Measurements from ENCODE around the gene AP3B2.
"Not testable (repeated sequence)": the region's sequence is repeated elsewhere in the genome, so short reads cannot be mapped to it uniquely, and the experiment has no call there.

The AP3B2 gene

DNA sequence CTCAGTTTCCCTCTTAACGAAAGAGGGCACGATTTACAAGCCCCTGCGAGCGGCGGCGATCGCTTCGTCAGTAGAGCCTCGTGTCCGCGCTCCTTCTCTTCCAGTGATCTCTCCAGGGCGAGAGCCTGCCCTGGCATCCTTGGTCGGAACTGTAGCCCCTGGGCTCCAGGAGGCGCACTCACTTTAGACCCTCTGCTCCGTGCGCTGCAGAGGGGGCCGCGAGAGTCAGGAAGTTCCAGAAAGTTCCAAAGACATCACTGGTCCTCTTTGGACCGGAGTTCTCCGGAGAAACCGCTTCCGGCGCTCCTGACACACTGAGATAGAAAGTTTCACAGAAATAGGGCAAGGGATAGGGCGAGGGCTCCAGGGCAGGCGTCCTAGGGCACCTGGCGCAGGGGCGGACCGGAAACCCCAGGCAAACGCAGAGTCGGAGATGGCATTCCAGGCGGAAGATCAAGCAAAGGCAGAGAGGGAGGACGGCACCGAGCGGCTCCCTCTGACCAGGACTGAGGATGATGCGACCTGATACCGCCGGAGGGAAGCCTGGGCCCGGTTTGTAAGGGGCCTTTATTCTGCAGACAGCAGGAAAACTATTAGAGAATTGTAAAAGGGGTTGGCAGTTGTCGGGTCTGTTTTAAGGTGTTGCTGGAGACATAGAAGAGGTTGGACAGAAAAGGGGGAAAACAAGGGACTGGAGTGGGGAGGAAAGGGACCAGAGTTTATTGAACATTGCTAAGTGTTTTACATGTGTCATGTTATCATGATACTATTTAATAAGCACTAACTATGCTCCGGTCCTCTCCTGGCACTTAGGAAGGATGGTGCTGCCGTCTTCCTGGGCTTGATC lies 61.2 kb downstream of the AP3B2 start:
- no peak for DNase-seq

- no peak for DNase-seq
Measured at GRCh38 chr15:82647835-82648256, 61.8 kb downstream of the AP3B2 start.

DNA sequence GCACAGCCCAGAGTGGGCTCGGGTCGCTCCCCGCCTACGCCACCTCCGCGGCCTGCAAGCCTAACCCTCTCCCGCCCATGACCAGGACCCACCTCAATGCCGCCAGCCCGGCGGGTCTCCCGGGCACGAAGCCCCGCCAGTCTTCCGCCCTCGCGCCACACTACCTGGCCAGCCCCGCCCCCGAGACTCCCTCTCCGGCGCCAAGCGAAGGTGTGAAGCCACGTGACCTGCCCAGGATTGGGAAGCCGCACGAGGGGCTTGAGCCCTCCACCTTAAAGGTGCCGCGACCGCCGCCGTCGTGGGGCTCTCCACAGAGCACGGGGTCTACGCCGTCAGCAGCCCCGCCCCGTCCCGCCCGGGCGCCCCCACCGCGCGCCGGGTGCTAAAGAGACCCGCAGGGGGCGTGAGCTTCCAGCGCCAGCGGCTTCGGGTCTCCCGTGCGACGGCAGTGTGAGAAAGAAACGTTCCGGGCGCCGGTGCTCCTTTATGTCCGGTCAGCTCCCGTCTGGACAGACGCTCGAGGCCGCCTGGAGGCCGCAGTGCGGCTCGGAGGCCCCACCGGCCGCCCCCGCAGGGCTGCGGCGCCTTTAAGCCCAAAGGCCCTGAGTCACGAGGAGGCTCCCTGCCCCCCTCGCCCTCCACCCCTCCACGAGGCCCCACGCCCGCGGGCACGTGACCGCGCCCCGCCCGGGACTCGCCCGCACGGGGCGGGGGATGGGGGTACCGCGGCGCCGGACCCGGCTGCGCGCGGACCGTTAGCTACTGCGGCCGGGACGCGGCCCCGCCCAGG lies 62.4 kb downstream of the AP3B2 start, which contains the start of gene CPEB1:
CPEB1 (minus strand) TSS at position 319 of the 790 bp plus-strand sequence. CDS start 18,904 bp downstream, outside the sequence.
- DNase-seq: peak in 1 of 2 donors; percentile 6

DNA sequence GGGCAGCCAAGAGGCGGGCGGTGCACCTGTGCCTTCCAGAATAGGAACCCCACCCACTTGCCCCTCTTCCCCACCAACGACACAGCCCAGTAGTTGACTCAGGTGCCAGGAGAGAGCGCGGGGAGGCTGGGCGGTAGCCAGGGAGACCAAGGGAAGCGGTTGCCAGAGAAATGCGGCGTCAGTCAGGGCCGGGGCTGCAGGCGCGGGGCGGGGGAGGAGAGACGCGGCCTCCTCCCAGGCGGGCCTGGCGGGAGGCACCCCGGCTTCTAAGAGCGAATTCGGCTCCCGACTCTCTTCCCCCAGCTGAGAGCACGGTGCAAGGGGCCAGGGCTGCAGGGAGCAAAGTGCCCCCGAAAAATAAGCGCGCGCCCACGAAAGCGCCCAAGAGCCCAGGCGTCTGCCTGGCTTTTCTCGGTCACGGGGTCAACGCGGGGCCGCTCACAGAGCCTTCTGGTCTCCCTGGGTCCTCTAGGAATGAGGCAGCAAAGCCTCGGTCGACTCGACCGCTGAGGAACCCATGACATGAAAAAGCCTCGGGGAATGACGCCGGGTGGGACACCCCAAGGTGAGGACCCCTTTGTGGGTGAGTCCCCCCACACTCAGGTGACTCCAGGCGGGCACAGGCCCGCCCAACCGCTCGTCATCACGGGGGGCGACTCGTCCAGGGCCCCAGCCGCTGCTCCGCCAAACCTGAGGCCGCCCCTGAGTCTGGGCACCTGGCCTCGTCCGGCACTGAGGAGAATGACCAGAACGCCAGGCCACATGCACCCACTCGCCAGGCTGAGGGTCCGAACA lies 63.2 kb downstream of the AP3B2 start:
- DNase-seq: no peak

DNA sequence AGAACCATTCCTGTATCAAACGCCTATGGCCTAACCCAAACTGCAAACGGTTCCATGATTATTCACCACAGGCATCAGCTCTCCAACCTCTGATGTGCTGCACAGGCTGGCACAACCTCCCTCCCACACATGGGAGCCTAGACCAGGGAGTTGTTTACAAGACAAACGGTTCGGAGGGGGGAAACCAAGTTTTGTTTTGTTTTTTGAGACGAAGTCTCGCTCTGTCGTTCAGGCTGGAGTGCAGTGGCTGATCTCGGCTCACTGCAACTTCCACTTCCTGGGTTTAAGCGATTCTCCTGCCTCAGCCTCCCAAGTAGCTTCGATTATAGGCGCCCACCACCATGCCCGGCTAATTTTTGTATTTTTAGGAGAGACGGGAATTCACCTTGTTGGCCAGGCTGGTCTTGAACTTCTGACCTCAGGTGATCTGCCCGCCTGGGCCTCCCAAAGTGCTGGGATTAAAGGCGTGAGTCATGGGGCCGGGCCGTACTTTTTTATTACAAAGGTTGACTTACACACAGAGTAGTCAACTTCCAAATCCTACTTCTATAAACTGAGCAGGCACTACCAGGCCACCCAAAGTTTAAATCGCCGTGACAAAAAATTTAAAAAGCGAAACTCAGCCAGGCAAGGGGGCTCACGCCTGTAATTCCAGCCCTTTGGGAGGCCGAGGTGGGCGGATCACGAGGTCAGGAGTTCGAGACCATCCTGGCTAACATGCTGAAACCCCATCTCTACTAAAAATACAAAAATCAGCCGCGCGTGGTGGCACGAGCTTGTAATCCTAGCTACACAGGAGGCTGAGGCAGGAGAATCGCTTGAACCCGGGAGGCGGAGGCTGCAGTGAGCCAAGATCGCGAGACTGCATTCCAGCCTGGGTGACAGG lies 64.5 kb downstream of the AP3B2 start:
- DNase-seq: not testable (repeated sequence)

DNA sequence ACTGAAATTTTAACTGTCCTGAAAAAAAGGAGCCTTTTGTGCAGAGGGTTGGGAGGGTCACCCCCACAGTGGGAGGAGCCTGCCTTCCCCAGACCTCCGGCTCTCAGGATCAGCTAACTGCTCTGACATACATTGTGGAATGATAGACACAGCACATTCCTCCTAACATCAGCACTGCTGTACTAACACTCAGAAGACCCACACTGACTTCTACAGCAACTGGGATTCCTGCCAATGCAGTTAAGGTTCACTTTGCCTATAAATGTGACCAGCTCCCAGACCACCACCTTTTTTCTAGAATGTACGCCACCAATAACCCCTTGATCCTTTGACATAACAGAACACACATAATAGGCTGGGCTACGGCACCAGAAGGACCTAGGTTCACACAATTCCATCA lies 65.7 kb downstream of the AP3B2 start:
- DNase-seq: no peak

- DNase-seq: no peak
Measured at GRCh38 chr15:82642656-82643055, 67.0 kb downstream of the AP3B2 start.

- no peak for DNase-seq
Measured at GRCh38 chr15:82641129-82641798, 68.4 kb downstream of the AP3B2 start.

- no peak for DNase-seq
Measured at GRCh38 chr15:82640672-82641071, 69.0 kb downstream of the AP3B2 start.

DNA sequence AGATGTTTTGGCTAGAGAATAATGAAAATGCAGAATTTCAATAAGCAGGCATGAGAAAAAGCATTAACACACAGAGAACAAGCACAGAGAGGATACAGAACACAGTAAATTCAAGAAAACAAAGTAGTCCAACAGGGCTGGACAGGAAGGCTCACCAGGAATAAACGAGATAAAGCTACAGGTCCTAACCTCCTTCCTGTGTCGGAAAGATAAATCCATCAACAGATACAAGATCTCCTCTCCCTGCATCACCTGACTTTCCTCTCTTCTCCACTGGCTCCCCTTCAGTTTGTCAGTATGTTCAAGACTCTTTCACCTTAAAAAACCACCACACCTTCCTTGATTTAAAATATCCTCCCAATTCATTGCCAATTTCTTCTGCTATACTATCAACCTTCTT lies 73.9 kb downstream of the AP3B2 start:
- no peak for DNase-seq

- no peak for DNase-seq
Measured at GRCh38 chr15:82630033-82630432, 79.6 kb downstream of the AP3B2 start.

GRCh38 chr15:82625136-82625535 lies 84.5 kb downstream of the AP3B2 start:
- no peak for DNase-seq

DNA sequence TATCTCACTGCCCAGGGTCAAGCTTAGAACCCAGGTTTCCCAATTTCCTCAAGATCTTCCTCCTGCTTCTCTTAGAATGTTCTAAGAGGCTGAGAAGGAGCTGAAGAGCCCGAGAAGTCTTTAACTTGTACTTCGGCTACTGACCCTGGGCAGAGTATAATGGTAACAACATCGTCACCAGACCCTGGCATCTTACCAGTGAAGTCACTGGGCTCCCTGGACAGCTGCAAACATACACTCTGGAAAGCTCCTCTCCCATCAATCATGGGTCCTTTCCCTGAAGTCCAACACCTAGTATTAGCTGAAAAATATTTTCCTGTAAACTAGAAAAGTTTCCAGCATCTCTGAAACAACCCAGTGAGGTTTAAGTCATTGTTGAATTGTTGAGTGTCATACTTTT lies 85.2 kb downstream of the AP3B2 start:
- no peak for DNase-seq

- no peak for DNase-seq
Measured at GRCh38 chr15:82624008-82624407, 85.7 kb downstream of the AP3B2 start.

GRCh38 chr15:82621970-82622369 lies 87.7 kb downstream of the AP3B2 start:
- DNase-seq: no peak

DNA sequence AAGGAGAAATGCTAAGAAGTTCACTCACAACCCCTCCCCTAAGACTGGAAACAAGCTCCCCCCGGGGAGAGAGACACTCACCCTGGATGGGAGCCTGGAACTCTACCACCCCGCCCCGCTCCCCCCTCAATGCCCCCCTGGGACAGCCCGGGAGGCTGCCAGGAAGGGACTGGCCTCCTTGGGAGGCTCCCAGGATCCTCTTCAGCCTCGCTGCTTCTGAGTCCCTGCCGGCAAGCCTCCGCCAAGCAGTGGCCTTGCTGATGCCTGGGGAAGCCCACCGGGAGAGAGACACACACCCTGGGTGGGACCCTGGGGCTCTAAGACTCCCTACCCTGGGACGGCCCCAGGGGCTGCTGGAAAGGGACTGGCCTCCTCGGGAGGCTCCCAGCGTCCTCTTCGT lies 95.9 kb downstream of the AP3B2 start:
- no peak for DNase-seq

DNA sequence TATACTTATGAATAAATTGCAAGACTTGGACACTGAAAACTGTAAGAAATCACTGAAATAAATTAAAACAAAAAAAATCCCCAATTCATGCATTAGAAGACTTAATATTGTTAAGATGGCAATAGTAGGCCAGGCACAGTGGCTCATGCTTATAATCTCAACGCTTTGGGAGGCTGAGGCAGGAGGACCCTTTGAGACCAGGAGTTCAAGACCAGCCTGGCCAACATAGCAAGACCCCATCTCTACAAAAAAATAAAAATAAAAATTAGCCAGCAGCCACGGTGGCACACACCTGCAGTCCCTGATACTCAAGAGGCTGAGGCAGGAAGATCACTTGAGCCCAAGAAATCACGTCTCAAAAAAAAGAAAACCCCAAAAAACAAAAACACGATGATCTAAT lies 98.3 kb downstream of the AP3B2 start:
- no peak for DNase-seq
